Hair follicular keratinocyte (primary cell): ENCODE data around the gene KRTAP17-1. TPM values are rescaled to one million over a fixed set of nuclear protein-coding genes. Genes with fewer than 3 reads are reported as not detected.

Source experiments
- total RNA-seq: library from RNA; depleted of rRNA; stranded (reverse); fragments of >200 nt; gene quantifications from 2 replicates; pipeline ENCODE4 v1.2.3, GENCODE V29; 2015

The KRTAP17-1 gene
- not detected in 2 replicates for total RNA-seq

GRCh38 chr17:41315204-41315794, at the start of gene KRTAP17-1:
Gene KRTAP17-1, minus strand, starts transcription at chr17:41315710. Its CDS starts 60 bp downstream, at chr17:41315650.

GRCh38 chr17:41350381-41350878, 34.9 kb upstream of the KRTAP17-1 start, which contains the start of gene KRT33A:
Gene KRT33A, minus strand, starts transcription at chr17:41350828. Its CDS starts 61 bp downstream, at chr17:41350767.

GRCh38 chr17:41308918-41309359, 6.6 kb downstream of the KRTAP17-1 start, which contains the start of gene KRTAP16-1:
Gene KRTAP16-1, minus strand, starts transcription at chr17:41309309. Its CDS starts 56 bp downstream, at chr17:41309253.

GRCh38 chr17:41301916-41302901, 13.3 kb downstream of the KRTAP17-1 start, which contains the start of gene KRTAP29-1:
Gene KRTAP29-1, minus strand, starts transcription at chr17:41302851. Its CDS starts 0 bp downstream, at chr17:41302851.

GRCh38 chr17:41275648-41276190, 39.8 kb downstream of the KRTAP17-1 start, which contains the start of gene KRTAP9-7:
Gene KRTAP9-7, plus strand, starts transcription at chr17:41275698. Its CDS starts 0 bp downstream, at chr17:41275698.

GRCh38 chr17:41265078-41265477, 50.4 kb downstream of the KRTAP17-1 start, which contains the start of gene KRTAP9-6:
Gene KRTAP9-6, plus strand, starts transcription at chr17:41265378. Its CDS starts 0 bp downstream, at chr17:41265378.

Other genes with a start within 250 kb of the KRTAP17-1 start
- gene KRTAP2-4, start 249.8 kb downstream of the KRTAP17-1 start, total RNA-seq, result not detected in 2 replicates
- gene KRTAP4-7, start 231.6 kb downstream of the KRTAP17-1 start, total RNA-seq, result not detected in 2 replicates
- gene KRTAP4-8, start 217.6 kb downstream of the KRTAP17-1 start, total RNA-seq, result not detected in 2 replicates
- gene KRTAP4-16, start 213.5 kb downstream of the KRTAP17-1 start, total RNA-seq, result not detected in 2 replicates
- gene KRTAP4-9, start 210.3 kb downstream of the KRTAP17-1 start, total RNA-seq, result not detected in 2 replicates
- not detected in 2 replicates for gene KRTAP4-11, start 197.3 kb downstream of the KRTAP17-1 start, total RNA-seq
- gene KRTAP4-12, start 191.5 kb downstream of the KRTAP17-1 start, total RNA-seq, result not detected in 2 replicates
- not detected in 2 replicates for gene KRTAP4-6, start 175.2 kb downstream of the KRTAP17-1 start, total RNA-seq
- gene KRTAP4-5, start 165.9 kb downstream of the KRTAP17-1 start, total RNA-seq, result not detected in 2 replicates
- not detected in 2 replicates for gene KRTAP4-4, start 155.0 kb downstream of the KRTAP17-1 start, total RNA-seq
- gene KRTAP4-3, start 147.5 kb downstream of the KRTAP17-1 start, total RNA-seq, result not detected in 2 replicates
- gene KRTAP4-2, start 137.5 kb downstream of the KRTAP17-1 start, total RNA-seq, result not detected in 2 replicates
- not detected in 2 replicates for gene KRTAP4-1, start 130.8 kb downstream of the KRTAP17-1 start, total RNA-seq
- not detected in 2 replicates for gene KRTAP9-1, start 125.8 kb downstream of the KRTAP17-1 start, total RNA-seq
- gene KRTAP9-2, start 89.1 kb downstream of the KRTAP17-1 start, total RNA-seq, result not detected in 2 replicates
- not detected in 2 replicates for gene KRTAP9-3, start 83.3 kb downstream of the KRTAP17-1 start, total RNA-seq
- gene KRTAP9-8, start 77.7 kb downstream of the KRTAP17-1 start, total RNA-seq, result not detected in 2 replicates
- gene KRTAP9-4, start 66.0 kb downstream of the KRTAP17-1 start, total RNA-seq, result not detected in 2 replicates
- gene KRTAP9-9, start 60.3 kb downstream of the KRTAP17-1 start, total RNA-seq, result not detected in 2 replicates
- gene KRTAP9-6, start 50.3 kb downstream of the KRTAP17-1 start, total RNA-seq, result not detected in 2 replicates
- gene KRTAP9-7, start 40.0 kb downstream of the KRTAP17-1 start, total RNA-seq, result not detected in 2 replicates
- not detected in 2 replicates for gene KRTAP29-1, start 12.9 kb downstream of the KRTAP17-1 start, total RNA-seq
- not detected in 2 replicates for gene KRTAP16-1, start 6.4 kb downstream of the KRTAP17-1 start, total RNA-seq
- not detected in 2 replicates for gene KRT33A, start 35.1 kb upstream of the KRTAP17-1 start, total RNA-seq
- gene KRT33B, start 54.1 kb upstream of the KRTAP17-1 start, total RNA-seq, result 0.47 TPM in 1 of 2 replicates, not detected in the other
- 3.3 and 6.6 TPM in 2 replicates for gene KRT34, start 66.6 kb upstream of the KRTAP17-1 start, total RNA-seq
- gene KRT31, start 81.9 kb upstream of the KRTAP17-1 start, total RNA-seq, result 0.23 TPM in 1 of 2 replicates, not detected in the other
- not detected in 2 replicates for gene KRT37, start 108.9 kb upstream of the KRTAP17-1 start, total RNA-seq
- gene KRT38, start 125.3 kb upstream of the KRTAP17-1 start, total RNA-seq, result not detected in 2 replicates
- gene KRT32, start 151.7 kb upstream of the KRTAP17-1 start, total RNA-seq, result 0.30 TPM in 1 of 2 replicates, not detected in the other
- not detected in 2 replicates for gene KRT35, start 165.4 kb upstream of the KRTAP17-1 start, total RNA-seq
- not detected in 2 replicates for gene KRT36, start 174.2 kb upstream of the KRTAP17-1 start, total RNA-seq
- gene KRT13, start 189.9 kb upstream of the KRTAP17-1 start, total RNA-seq, result not detected in 2 replicates
- gene KRT15, start 203.2 kb upstream of the KRTAP17-1 start, total RNA-seq, result 23.0 and 62.9 TPM in 2 replicates
- gene KRT19, start 212.6 kb upstream of the KRTAP17-1 start, total RNA-seq, result 9.8 and 30.4 TPM in 2 replicates